AG04450 (cell line): ENCODE results near the gene ZNF786. TPM values are rescaled to one million over a fixed set of nuclear protein-coding genes. Genes with fewer than 3 reads are reported as not detected.
"Not testable (repeated sequence)": the region's sequence is repeated elsewhere in the genome, so short reads cannot be mapped to it uniquely, and the experiment has no call there.

Experiments used
- CTCF ChIA-PET: fragments of 300-600, 350-600 bp; formaldehyde crosslinking; extraction: SDS; loops from one replicate; lab custom pipeline; 2022; ENCODE audit warnings: antibody characterized with exemption, inconsistent platforms; lab: Charles Lee
- POLR2A ChIA-PET: fragments of 350-600 bp; formaldehyde crosslinking; extraction: SDS; loops from one replicate; lab custom pipeline; 2021; ENCODE audit warnings: antibody characterized with exemption, inconsistent platforms; lab: Yijun Ruan, JAX
- DNase-seq: peaks from one replicate; pipeline ENCODE4 v3.0.0-alpha.2; 2011; ENCODE audit warnings: low read depth, low spot score
- H3K27ac ChIP-seq: one replicate; pipeline ENCODE4 v1.5.1; 2012; ENCODE audit warnings: low read depth, low read length, control low read depth
- H3K27me3 ChIP-seq: one replicate; pipeline ENCODE4 v1.6.0; 2012; ENCODE audit warnings: low read length; ENCODE audit not compliant: control insufficient read depth, insufficient read depth
- H3K4me3 ChIP-seq: 2 replicates; pipeline ENCODE4 v1.5.1; 2011; ENCODE audit warnings: mild to moderate bottlenecking, low read depth, low read length, control low read depth
- H3K9me3 ChIP-seq: 2 replicates; pipeline ENCODE4 v1.5.1; 2012; ENCODE audit warnings: low read length; ENCODE audit not compliant: control insufficient read depth, insufficient read depth
- CTCF ChIP-seq: IDR thresholded peaks from 2 replicates; pipeline ENCODE4 v1.5.1; 2011; ENCODE audit warnings: low read depth, low read length, control low read depth, inconsistent platforms
- polyA plus RNA-seq: library from polyadenylated mRNA; depleted of rRNA; stranded (reverse); fragments of >200 nt; gene quantifications from 2 replicates; pipeline ENCODE4 v1.2.3, GENCODE V29; 2011

Gene ZNF786
- polyA plus RNA-seq, 1 experiment = 2.2 TPM

GRCh38 chr7:149043936-149044335 lies 46.6 kb downstream of the ZNF786 start:
- POLR2A ChIA-PET = no interaction called here
- Histone ChIP-seq H3K9me3 (no peaks in the 10 kb centered on the region; the same call in 1 of the 2 replicates), H3K27ac (no peak overlapping the region), H3K4me3 (no peak overlapping the region), H3K27me3 (peaks cover 2% of the 10 kb centered on the region)
- no peak for TF ChIP-seq CTCF
- CTCF ChIA-PET = interaction anchor here (0.6 to 1.8 kb wide), 2 partner anchors 22 to 137 kb away, joined by 4 to 6 read pairs; no protein-coding TSS in a partner anchor
- no peak for DNase-seq

GRCh38 chr7:149041350-149041749 lies 49.2 kb downstream of the ZNF786 start:
- Histone ChIP-seq H3K4me3 (no peak overlapping the region), H3K9me3 (no peaks in the 10 kb centered on the region), H3K27me3 (peaks cover 2% of the 10 kb centered on the region), H3K27ac (no peak overlapping the region)
- ChIA-PET CTCF (interaction anchor here (1.6 kb wide), 1 partner anchor 24 kb away, joined by 7 read pairs; no protein-coding TSS in a partner anchor), POLR2A (no interaction called here)
- TF ChIP-seq CTCF = no peak
- no peak for DNase-seq

- DNase-seq, CTCF ChIA-PET, H3K4me3 ChIP-seq, H3K27me3 ChIP-seq, POLR2A ChIA-PET, H3K27ac ChIP-seq, H3K9me3 ChIP-seq: not testable (repeated sequence)
Measured at GRCh38 chr7:149038641-149039040, 51.9 kb downstream of the ZNF786 start.

GRCh38 chr7:149036676-149037075 lies 53.8 kb downstream of the ZNF786 start:
- Histone ChIP-seq H3K4me3 (no peak overlapping the region), H3K27me3 (no peaks in the 10 kb centered on the region), H3K27ac (no peak overlapping the region), H3K9me3 (no peaks in the 10 kb centered on the region)
- POLR2A ChIA-PET = no interaction called here
- DNase-seq = no peak
- no peak for TF ChIP-seq CTCF
- CTCF ChIA-PET = interaction anchor here (1.1 kb wide), 1 partner anchor 29 kb away, joined by 4 read pairs; no protein-coding TSS in a partner anchor

- no peaks in the 10 kb centered on the region for H3K9me3 ChIP-seq
- TF ChIP-seq CTCF = no peak
- no peak for DNase-seq
- no peak overlapping the region for H3K27ac ChIP-seq
- POLR2A ChIA-PET = interaction anchor here (0.7 kb wide), 1 partner anchor 82 kb away, joined by 3 read pairs; no protein-coding TSS in a partner anchor
- CTCF ChIA-PET = interaction anchor here (0.6 kb wide), 2 partner anchors 28 to 231 kb away, joined by 3 to 5 read pairs; partner anchors contain the start of gene ZNF783
- no peaks in the 10 kb centered on the region for H3K27me3 ChIP-seq
- H3K4me3 ChIP-seq = no peak overlapping the region
Measured at GRCh38 chr7:149031353-149031910, 59.1 kb downstream of the ZNF786 start.

GRCh38 chr7:149030439-149030838 lies 60.1 kb downstream of the ZNF786 start:
- CTCF ChIA-PET = interaction anchor here (1.3 to 1.6 kb wide), 2 partner anchors 36 to 96 kb away, joined by 6 read pairs; no protein-coding TSS in a partner anchor
- H3K27ac ChIP-seq, POLR2A ChIA-PET, DNase-seq, H3K9me3 ChIP-seq, H3K4me3 ChIP-seq, H3K27me3 ChIP-seq: not testable (repeated sequence)
